Uterus (tissue), 4 donors: ENCODE results near the gene LMTK2. TPM values are rescaled to one million over a fixed set of nuclear protein-coding genes. Genes with fewer than 3 reads are reported as not detected.
"Not testable (repeated sequence)": the region's sequence is repeated elsewhere in the genome, so short reads cannot be mapped to it uniquely, and the experiment has no call there.

Source experiments
- DNase-seq, 2 donors: peaks; one replicate each; pipeline ENCODE4 v3.0.0-alpha.2; 2019 to 2020
- H3K27ac ChIP-seq, 2 donors: fragments of 200-600 bp; sonication (generic); 1 replicate in 1 of 2; 2 replicates in 1 of 2; pipeline ENCODE4 v1.5.1; 2016 to 2018
- H3K27me3 ChIP-seq, 2 donors: fragments of 200-600 bp; sonication (generic); one replicate each; pipeline ENCODE4 v1.5.1; 2018 to 2019; ENCODE audit warnings: control low read depth in 1 of 2
- H3K36me3 ChIP-seq, 2 donors: fragments of 200-600 bp; sonication (generic); one replicate each; pipeline ENCODE4 v1.5.1; 2019; ENCODE audit warnings: control low read depth in 1 of 2
- H3K4me1 ChIP-seq, 2 donors: fragments of 200-600 bp; sonication (generic); one replicate each; pipeline ENCODE4 v1.5.1; 2018 to 2019; ENCODE audit warnings: control low read depth in 1 of 2
- H3K4me3 ChIP-seq, 2 donors: fragments of 200-600 bp; sonication (generic); 1 replicate in 1 of 2; 2 replicates in 1 of 2; pipeline ENCODE4 v1.5.1; 2018 to 2019; ENCODE audit warnings: mild to moderate bottlenecking in 1 of 2
- H3K9me3 ChIP-seq, 2 donors: fragments of 200-600 bp; sonication (generic); one replicate each; pipeline ENCODE4 v1.5.1; 2019; ENCODE audit warnings: control low read depth in 1 of 2
- CTCF ChIP-seq, 4 experiments: fragments of 200-600 bp in 2 of 4; fragments of 450-650 bp in 2 of 4; sonication (generic) in 2 of 4; IDR thresholded peaks; one replicate each; pipeline ENCODE4 v1.5.1; 2016 to 2019; ENCODE audit warnings: antibody characterized with exemption in 4 of 4, mild to moderate bottlenecking in 2 of 4, moderate library complexity in 1 of 4
- POLR2A ChIP-seq, 2 donors: fragments of 450-650 bp; IDR thresholded peaks; one replicate each; pipeline ENCODE4 v1.6.1; 2016; ENCODE audit warnings: antibody characterized with exemption in 2 of 2, mild to moderate bottlenecking in 1 of 2, moderate library complexity in 1 of 2
- intact Hi-C: fragments of 100-400 bp; cut with DNase I; formaldehyde crosslinking; loops from one replicate; pipeline ENCODE4 v1.15.1; 2023; ENCODE audit warnings: low total_unique reads
- total RNA-seq, 4 donors: library from RNA; depleted of rRNA in 3 of 4; stranded (reverse); fragments of >200 nt in 3 of 4; gene quantifications; one replicate each; pipeline versions ENCODE4 v1.1.0 to v1.2.4, GENCODE V29; 2014 to 2023
- donor health status: DM: yes; HTN: yes; CAD: no.

LMTK2 gene
- total RNA-seq, 4 donors from 2014 or later = 5.9 to 23.3 (median 14.8) TPM

- Histone ChIP-seq H3K4me3 (no peak overlapping the region), H3K4me1 (no peaks in the 10 kb centered on the region), H3K27me3 (no peaks in the 10 kb centered on the region), H3K36me3 (no peaks in the 10 kb centered on the region), H3K9me3 (no peaks in the 10 kb centered on the region), H3K27ac (peak overlapping the region; percentile 10 to 74)
- intact Hi-C loops = no loop called here
- DNase-seq = no peak
- TF ChIP-seq CTCF (IDR thresholded peaks at IDR 0.05) = no peak
- TF ChIP-seq POLR2A (IDR thresholded peaks at IDR 0.05) = no peak
These were observed 12.7 kb downstream of the LMTK2 start for GRCh38 chr7:98119256-98119918.

GRCh38 chr7:98120559-98120958 lies 13.9 kb downstream of the LMTK2 start:
- TF ChIP-seq POLR2A (IDR thresholded peaks at IDR 0.05) (no peak), CTCF (IDR thresholded peaks at IDR 0.05) (no peak)
- H3K4me1 ChIP-seq = no peaks in the 10 kb centered on the region
- no peaks in the 10 kb centered on the region for H3K27me3 ChIP-seq
- no peak for DNase-seq
- H3K4me3 ChIP-seq = no peak overlapping the region
- no peaks in the 10 kb centered on the region for H3K36me3 ChIP-seq
- H3K27ac ChIP-seq = peak overlapping the region in 1 of 2 donors; percentile 74
- intact Hi-C loops = no loop called here
- no peaks in the 10 kb centered on the region for H3K9me3 ChIP-seq

- H3K27me3 ChIP-seq, H3K4me1 ChIP-seq, H3K4me3 ChIP-seq, H3K9me3 ChIP-seq, intact Hi-C loops, H3K27ac ChIP-seq, DNase-seq, H3K36me3 ChIP-seq: not testable (repeated sequence)
These were observed 14.7 kb downstream of the LMTK2 start for GRCh38 chr7:98121388-98121787.

- no peaks in the 10 kb centered on the region for H3K4me1 ChIP-seq
- H3K36me3 ChIP-seq = no peaks in the 10 kb centered on the region
- no peaks in the 10 kb centered on the region for H3K27me3 ChIP-seq
- intact Hi-C loops = no loop called here
- no peak overlapping the region for H3K4me3 ChIP-seq
- H3K27ac ChIP-seq = no peak overlapping the region
- TF ChIP-seq POLR2A (IDR thresholded peaks at IDR 0.05) (no peak), CTCF (IDR thresholded peaks at IDR 0.05) (no peak)
- no peaks in the 10 kb centered on the region for H3K9me3 ChIP-seq
- DNase-seq = no peak
These were observed 16.7 kb downstream of the LMTK2 start for GRCh38 chr7:98123365-98123696.

GRCh38 chr7:98125759-98126158 lies 19.1 kb downstream of the LMTK2 start:
- no peak overlapping the region for H3K4me3 ChIP-seq
- no peaks in the 10 kb centered on the region for H3K27me3 ChIP-seq
- no peak for TF ChIP-seq POLR2A (IDR thresholded peaks at IDR 0.05)
- no peak for TF ChIP-seq CTCF (IDR thresholded peaks at IDR 0.05)
- intact Hi-C loops = no loop called here
- no peak overlapping the region for H3K27ac ChIP-seq
- H3K36me3 ChIP-seq = no peaks in the 10 kb centered on the region
- H3K4me1 ChIP-seq = no peaks in the 10 kb centered on the region
- DNase-seq = no peak
- no peaks in the 10 kb centered on the region for H3K9me3 ChIP-seq
